AG04450 (cell line): Measurements from ENCODE around the gene ZNF804B. TPM values are rescaled to one million over a fixed set of nuclear protein-coding genes. Genes with fewer than 3 reads are reported as not detected.

Experiments used
- CTCF ChIA-PET: fragments of 300-600, 350-600 bp; formaldehyde crosslinking; extraction: SDS; loops from one replicate; lab custom pipeline; 2022; ENCODE audit warnings: antibody characterized with exemption, inconsistent platforms; lab: Charles Lee
- POLR2A ChIA-PET: fragments of 350-600 bp; formaldehyde crosslinking; extraction: SDS; loops from one replicate; lab custom pipeline; 2021; ENCODE audit warnings: antibody characterized with exemption, inconsistent platforms; lab: Yijun Ruan, JAX
- DNase-seq: peaks from one replicate; pipeline ENCODE4 v3.0.0-alpha.2; 2011; ENCODE audit warnings: low read depth, low spot score
- H3K27ac ChIP-seq: one replicate; pipeline ENCODE4 v1.5.1; 2012; ENCODE audit warnings: low read depth, low read length, control low read depth
- H3K27me3 ChIP-seq: one replicate; pipeline ENCODE4 v1.6.0; 2012; ENCODE audit warnings: low read length; ENCODE audit not compliant: control insufficient read depth, insufficient read depth
- H3K4me3 ChIP-seq: 2 replicates; pipeline ENCODE4 v1.5.1; 2011; ENCODE audit warnings: mild to moderate bottlenecking, low read depth, low read length, control low read depth
- H3K9me3 ChIP-seq: 2 replicates; pipeline ENCODE4 v1.5.1; 2012; ENCODE audit warnings: low read length; ENCODE audit not compliant: control insufficient read depth, insufficient read depth
- CTCF ChIP-seq: IDR thresholded peaks from 2 replicates; pipeline ENCODE4 v1.5.1; 2011; ENCODE audit warnings: low read depth, low read length, control low read depth, inconsistent platforms
- polyA plus RNA-seq: library from polyadenylated mRNA; depleted of rRNA; stranded (reverse); fragments of >200 nt; gene quantifications from 2 replicates; pipeline ENCODE4 v1.2.3, GENCODE V29; 2011; rRNA removed
- small RNA-seq: library from RNA; depleted of rRNA; stranded (forward); fragments of <200 nt; gene quantifications from one replicate; pipeline ENCODE3, GENCODE V24; 2012; ENCODE audit warnings: low read depth; ENCODE audit not compliant: insufficient read length

The ZNF804B gene
- polyA plus RNA-seq, 1 experiment = not detected

- H3K27ac ChIP-seq = no peak overlapping the region
- no peaks in the 10 kb centered on the region for H3K27me3 ChIP-seq
- no peak for TF ChIP-seq CTCF
- H3K4me3 ChIP-seq = no peak overlapping the region
- peaks cover 4% of the 10 kb centered on the region for H3K9me3 ChIP-seq
- POLR2A ChIA-PET = no interaction called here
- CTCF ChIA-PET = no interaction called here
- no peak for DNase-seq
These were observed 580.2 kb downstream of the ZNF804B start for GRCh38 chr7:89339748-89340147.

GRCh38 chr7:89357121-89357520, 597.6 kb downstream of the ZNF804B start:
- H3K4me3 ChIP-seq = no peak overlapping the region
- no peak for DNase-seq
- no peak overlapping the region for H3K27ac ChIP-seq
- TF ChIP-seq CTCF = no peak
- ChIA-PET POLR2A (no interaction called here), CTCF (no interaction called here)
- H3K27me3 ChIP-seq = no peaks in the 10 kb centered on the region
- H3K9me3 ChIP-seq = no peaks in the 10 kb centered on the region; the same call in 1 of the 2 replicates

GRCh38 chr7:89377219-89377618, 617.7 kb downstream of the ZNF804B start:
- ChIA-PET POLR2A (no interaction called here), CTCF (no interaction called here)
- DNase-seq = no peak
- H3K4me3 ChIP-seq = no peak overlapping the region
- no peaks in the 10 kb centered on the region for H3K9me3 ChIP-seq
- no peak overlapping the region for H3K27ac ChIP-seq
- H3K27me3 ChIP-seq = no peaks in the 10 kb centered on the region
- no peak for TF ChIP-seq CTCF

- peaks cover 6% of the 10 kb centered on the region; the same call in 1 of the 2 replicates for H3K9me3 ChIP-seq
- H3K27me3 ChIP-seq = no peaks in the 10 kb centered on the region
- no peak for DNase-seq
- no peak overlapping the region for H3K4me3 ChIP-seq
- POLR2A ChIA-PET = no interaction called here
- no peak overlapping the region for H3K27ac ChIP-seq
- CTCF ChIA-PET = no interaction called here
- no peak for TF ChIP-seq CTCF
These were observed 625.9 kb downstream of the ZNF804B start for GRCh38 chr7:89385411-89385810.

Small RNA genes lying within 50 kb of the gene (small RNA-seq; reads per million reads assigned to genes)
- gene AC002127.1 = not detected

Other genes with a start within 250 kb of the ZNF804B start
- not detected in 2 replicates for gene TEX47, start 36.0 kb downstream of the ZNF804B start, polyA plus RNA-seq